CD4-positive, alpha-beta T cell (primary cell): ENCODE results near the gene MRNIP. TPM values are rescaled to one million over a fixed set of nuclear protein-coding genes. Genes with fewer than 3 reads are reported as not detected.

ENCODE experiments used
- ATAC-seq: fragments of 200-7000 bp; cut with Tn5 transposase; one replicate; pipeline ENCODE4 v1.10.0; 2022; ENCODE audit warnings: mild to moderate bottlenecking; ENCODE audit not compliant: poor library complexity
- CTCF ChIA-PET: fragments of 350-600 bp; sonication (Branson Sonifier 250); formaldehyde crosslinking; loops from one replicate; lab custom pipeline; 2021; ENCODE audit warnings: antibody characterized with exemption, inconsistent platforms; lab: Charles Lee
- POLR2A ChIA-PET: fragments of 350-600 bp; sonication (Branson Sonifier 250); formaldehyde crosslinking; loops from one replicate; lab custom pipeline; 2021; ENCODE audit warnings: antibody characterized with exemption, inconsistent platforms; lab: Charles Lee
- DNase-seq, 14 experiments: peaks; one replicate each; pipeline ENCODE4 v3.0.0-alpha.2; 2013 to 2020; ENCODE audit warnings: mixed read lengths in 2 of 14
- H3K27ac ChIP-seq, 2 donors: one replicate each; pipeline versions ENCODE4 v1.5.1 to v1.7.0; 2013; ENCODE audit warnings: low read length in 2 of 2, low read depth in 1 of 2, mild to moderate bottlenecking in 1 of 2
- H3K27me3 ChIP-seq, 2 experiments: 1 replicate in 1 of 2; 2 replicates in 1 of 2; pipeline versions ENCODE4 v1.6.1 to v1.7.0; 2013; ENCODE audit warnings: low read length in 2 of 2, control low read depth in 1 of 2, mild to moderate bottlenecking in 1 of 2, moderate library complexity in 1 of 2; ENCODE audit not compliant: insufficient read depth in 2 of 2, control insufficient read depth in 1 of 2
- H3K36me3 ChIP-seq: one replicate; pipeline ENCODE4 v1.6.1; 2013; ENCODE audit warnings: low read length, control low read depth; ENCODE audit not compliant: insufficient read depth
- H3K4me1 ChIP-seq: one replicate; pipeline ENCODE4 v1.6.1; 2013; ENCODE audit warnings: low read length, control low read depth; ENCODE audit not compliant: insufficient read depth
- H3K4me3 ChIP-seq: one replicate; pipeline ENCODE4 v1.5.1; 2013; ENCODE audit warnings: mild to moderate bottlenecking, low read length, moderate library complexity
- H3K9me3 ChIP-seq, 2 experiments: 1 replicate in 1 of 2; 2 replicates in 1 of 2; pipeline versions ENCODE4 v1.6.1 to v1.7.0; 2013; ENCODE audit warnings: low read length in 2 of 2, mild to moderate bottlenecking in 2 of 2, control low read depth in 1 of 2, moderate library complexity in 1 of 2; ENCODE audit not compliant: control insufficient read depth in 1 of 2, insufficient read depth in 1 of 2
- H3K27ac Mint-ChIP-seq: one replicate; pipeline ENCODE4 v1.8.0; 2020; ENCODE audit warnings: mixed read lengths
- H3K27me3 Mint-ChIP-seq: one replicate; pipeline ENCODE4 v1.8.0; 2021; ENCODE audit warnings: mixed read lengths
- H3K36me3 Mint-ChIP-seq: one replicate; pipeline ENCODE4 v1.8.0; 2021; ENCODE audit warnings: low read depth, mixed read lengths
- H3K4me1 Mint-ChIP-seq: one replicate; pipeline ENCODE4 v1.8.0; 2021; ENCODE audit warnings: low read depth, mixed read lengths
- H3K4me3 Mint-ChIP-seq: one replicate; pipeline ENCODE4 v1.8.0; 2020; ENCODE audit warnings: mild to moderate bottlenecking, mixed read lengths
- H3K9me3 Mint-ChIP-seq: one replicate; pipeline ENCODE4 v1.8.0; 2020; ENCODE audit warnings: mixed read lengths
- intact Hi-C, 2 experiments: fragments of 100-400 bp; cut with DNase I in 1 of 2; cut with micrococcal nuclease in 1 of 2; formaldehyde crosslinking; loops; one replicate each; pipeline versions ENCODE4 v1.15.1 to v1.9.0; 2023 to 2025; cut with DNase I, micrococcal nuclease
- total RNA-seq, 174 experiments: library from RNA in 2 of 174; stranded (reverse) in 2 of 174; gene quantifications; one replicate each; pipeline ENCODE4 v1.2.3 and lab custom pipeline; 2021 to 2026
- TF ChIP-seq, protein P1 (sequence below): fragments of 200-600 bp; IDR thresholded peaks from one replicate; pipeline ENCODE4 v1.8.0; 2022; ENCODE audit warnings: antibody characterized with exemption, mild to moderate bottlenecking

Gene MRNIP
- total RNA-seq, 2 experiments from 2014 or later, result 31.8 to 32.8 TPM

DNA sequence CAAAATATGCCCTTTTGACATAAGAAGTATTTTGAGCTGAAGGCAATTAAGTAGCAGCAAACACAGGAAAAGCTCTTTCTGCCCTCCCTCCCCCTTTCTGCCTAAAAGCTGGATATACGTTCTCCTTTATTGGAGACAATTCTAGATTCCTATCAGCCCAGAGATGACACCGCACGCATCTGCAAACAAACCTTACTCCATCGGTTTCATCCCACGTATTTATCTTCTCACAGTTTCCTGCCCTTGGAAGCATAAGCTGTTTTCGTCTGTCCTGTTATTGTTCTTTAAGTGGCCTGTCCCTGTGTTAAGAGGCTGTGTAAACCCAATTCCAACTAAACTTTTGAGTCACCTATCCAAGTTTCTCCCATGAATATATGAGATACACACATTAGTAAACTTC is 37.2 kb upstream of the MRNIP start:
- Mint-ChIP-seq H3K36me3 (peaks cover 75% of the 10 kb centered on the region), H3K4me1 (no peaks in the 10 kb centered on the region), H3K9me3 (no peaks in the 10 kb centered on the region), H3K4me3 (no peak overlapping the region), H3K27ac (no peak overlapping the region), H3K27me3 (no peaks in the 10 kb centered on the region)
- ATAC-seq (no peak), DNase-seq (no peak)
- intact Hi-C loops, result no loop called here
- TF ChIP-seq, protein P1, sequence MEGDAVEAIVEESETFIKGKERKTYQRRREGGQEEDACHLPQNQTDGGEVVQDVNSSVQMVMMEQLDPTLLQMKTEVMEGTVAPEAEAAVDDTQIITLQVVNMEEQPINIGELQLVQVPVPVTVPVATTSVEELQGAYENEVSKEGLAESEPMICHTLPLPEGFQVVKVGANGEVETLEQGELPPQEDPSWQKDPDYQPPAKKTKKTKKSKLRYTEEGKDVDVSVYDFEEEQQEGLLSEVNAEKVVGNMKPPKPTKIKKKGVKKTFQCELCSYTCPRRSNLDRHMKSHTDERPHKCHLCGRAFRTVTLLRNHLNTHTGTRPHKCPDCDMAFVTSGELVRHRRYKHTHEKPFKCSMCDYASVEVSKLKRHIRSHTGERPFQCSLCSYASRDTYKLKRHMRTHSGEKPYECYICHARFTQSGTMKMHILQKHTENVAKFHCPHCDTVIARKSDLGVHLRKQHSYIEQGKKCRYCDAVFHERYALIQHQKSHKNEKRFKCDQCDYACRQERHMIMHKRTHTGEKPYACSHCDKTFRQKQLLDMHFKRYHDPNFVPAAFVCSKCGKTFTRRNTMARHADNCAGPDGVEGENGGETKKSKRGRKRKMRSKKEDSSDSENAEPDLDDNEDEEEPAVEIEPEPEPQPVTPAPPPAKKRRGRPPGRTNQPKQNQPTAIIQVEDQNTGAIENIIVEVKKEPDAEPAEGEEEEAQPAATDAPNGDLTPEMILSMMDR, result no peak
- H3K4me1 ChIP-seq, result no peaks in the 10 kb centered on the region
- H3K27ac ChIP-seq, result no peak overlapping the region
- CTCF ChIA-PET, result no interaction called here
- no peaks in the 10 kb centered on the region for H3K9me3 ChIP-seq
- H3K36me3 ChIP-seq, result peaks cover 74% of the 10 kb centered on the region
- POLR2A ChIA-PET, result no interaction called here
- no peaks in the 10 kb centered on the region for H3K27me3 ChIP-seq
- H3K4me3 ChIP-seq, result no peak overlapping the region

DNA sequence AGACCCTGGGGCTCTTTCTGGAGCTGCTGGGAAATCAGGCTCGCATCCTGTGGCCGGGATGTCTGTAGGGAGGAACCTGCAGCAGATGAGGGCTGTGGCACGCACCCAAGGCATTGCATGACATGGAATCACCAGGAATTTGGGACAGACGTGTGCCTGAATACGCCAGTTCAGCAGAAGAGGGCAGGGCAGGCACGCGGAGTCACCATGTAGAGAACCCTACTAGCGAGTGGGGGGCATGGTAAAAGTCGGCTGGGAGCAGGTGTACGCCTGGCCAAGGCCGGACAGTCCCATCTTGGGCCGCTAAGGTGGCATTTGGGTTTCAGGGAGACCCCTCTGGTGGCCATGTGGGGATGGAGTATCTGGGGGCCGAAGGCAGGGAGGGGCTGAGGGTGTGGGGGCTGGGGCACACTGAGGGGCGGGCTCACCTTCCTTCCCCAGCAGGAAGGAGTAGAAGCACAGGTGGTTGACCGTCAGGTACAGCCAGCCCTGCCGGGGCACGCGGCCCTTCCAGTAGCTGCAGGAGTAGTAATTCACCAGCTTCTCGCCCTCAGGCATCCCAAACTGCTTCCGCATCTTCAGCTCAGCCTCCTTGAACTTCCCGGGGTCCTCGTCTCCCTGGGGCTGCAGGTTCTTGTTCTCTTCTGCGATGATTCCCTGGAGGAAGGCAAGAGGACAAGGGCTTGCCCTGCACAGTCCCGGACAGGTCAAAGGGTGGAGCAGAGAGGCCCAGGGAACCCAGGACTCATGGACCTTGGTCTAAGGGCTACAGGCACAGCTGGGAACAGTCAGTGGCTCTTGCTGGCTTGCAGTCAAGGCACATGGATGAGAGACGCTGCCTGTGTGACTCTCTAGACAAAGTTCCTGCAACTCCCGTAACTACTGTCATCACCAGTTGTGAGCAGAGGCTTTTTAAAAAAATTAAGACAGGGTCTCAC is 35.6 kb upstream of the MRNIP start:
- H3K36me3 ChIP-seq, result peaks cover 79% of the 10 kb centered on the region
- H3K9me3 ChIP-seq, result no peaks in the 10 kb centered on the region
- H3K27ac Mint-ChIP-seq, result no peak overlapping the region
- no peaks in the 10 kb centered on the region for H3K4me1 ChIP-seq
- POLR2A ChIA-PET, result no interaction called here
- no peaks in the 10 kb centered on the region for H3K4me1 Mint-ChIP-seq
- ATAC-seq, result no peak
- DNase-seq, result no peak
- H3K9me3 Mint-ChIP-seq, result no peaks in the 10 kb centered on the region
- no peak overlapping the region for H3K4me3 ChIP-seq
- no peaks in the 10 kb centered on the region for H3K27me3 Mint-ChIP-seq
- no peak overlapping the region for H3K27ac ChIP-seq
- TF ChIP-seq, protein P1, result no peak
- peaks cover 72% of the 10 kb centered on the region for H3K36me3 Mint-ChIP-seq
- intact Hi-C loops, result no loop called here
- H3K4me3 Mint-ChIP-seq, result no peak overlapping the region
- H3K27me3 ChIP-seq, result no peaks in the 10 kb centered on the region
- CTCF ChIA-PET, result no interaction called here

DNA sequence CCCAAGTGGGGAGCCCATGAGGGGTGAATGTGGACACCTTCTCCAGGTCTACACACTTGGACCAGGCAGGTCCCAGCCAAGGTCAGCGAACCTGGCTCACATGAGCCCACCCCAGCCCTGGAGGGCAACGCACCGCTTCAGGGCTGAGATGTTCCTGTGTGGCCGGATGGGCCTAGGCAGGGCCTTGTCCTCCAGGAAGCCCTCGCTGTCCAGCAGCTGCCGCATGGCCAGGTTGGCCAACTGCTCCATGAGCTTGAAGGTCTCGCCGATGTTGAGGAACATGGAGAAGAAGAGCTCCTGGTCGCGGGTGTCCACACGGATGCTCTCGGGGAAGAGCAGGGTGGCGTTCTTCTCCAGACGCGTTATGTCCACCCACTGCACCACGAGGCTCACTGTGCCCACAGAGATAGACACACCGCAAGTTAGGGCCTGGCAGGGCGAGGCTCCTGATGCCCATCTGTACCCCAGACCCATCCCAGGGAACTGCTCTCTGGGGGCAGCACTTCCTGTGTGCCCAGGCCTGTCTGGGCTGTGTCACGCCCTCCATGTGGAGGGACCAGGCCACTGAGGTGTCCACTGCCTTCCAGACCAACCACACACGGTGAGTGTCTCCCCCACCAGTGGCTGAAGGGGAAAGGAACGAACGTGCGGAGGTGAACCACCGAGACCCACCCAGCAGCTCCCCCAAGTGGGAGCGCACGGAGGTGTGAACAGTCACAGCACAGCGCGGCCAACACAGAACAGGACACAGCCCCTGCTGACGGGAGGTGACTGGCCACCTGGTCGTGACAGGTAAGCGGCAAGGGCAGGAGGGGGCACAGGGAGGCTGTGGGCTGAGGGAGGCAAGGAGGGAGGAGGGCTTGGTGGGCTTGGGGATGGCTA is 34.7 kb upstream of the MRNIP start:
- no peak overlapping the region for H3K4me3 ChIP-seq
- intact Hi-C loops, result no loop called here
- ChIA-PET CTCF (no interaction called here), POLR2A (no interaction called here)
- Mint-ChIP-seq H3K27ac (no peak overlapping the region), H3K4me1 (no peaks in the 10 kb centered on the region), H3K9me3 (no peaks in the 10 kb centered on the region), H3K27me3 (no peaks in the 10 kb centered on the region), H3K4me3 (no peak overlapping the region), H3K36me3 (peaks cover 73% of the 10 kb centered on the region)
- TF ChIP-seq, protein P1, result no peak
- no peaks in the 10 kb centered on the region for H3K9me3 ChIP-seq
- H3K36me3 ChIP-seq, result peaks cover 76% of the 10 kb centered on the region
- H3K27ac ChIP-seq, result no peak overlapping the region
- H3K4me1 ChIP-seq, result no peaks in the 10 kb centered on the region
- DNase-seq (no peak), ATAC-seq (no peak)
- no peaks in the 10 kb centered on the region for H3K27me3 ChIP-seq
